Vagina (tissue), 2 donors: Measurements from ENCODE around the gene HEXB.

Experiments used
- POLR2A ChIP-seq, 2 donors: fragments of 450-650 bp; IDR thresholded peaks; one replicate each; pipeline ENCODE4 v1.6.1; 2017; ENCODE audit warnings: antibody characterized with exemption in 2 of 2, mild to moderate bottlenecking in 2 of 2, moderate library complexity in 2 of 2
- TF ChIP-seq, protein P1 (sequence below), 3 experiments: fragments of 450-650 bp in 2 of 3; fragments of 200-600 bp in 1 of 3; sonication (generic) in 1 of 3; IDR thresholded peaks; one replicate each; pipeline ENCODE4 v1.5.1; 2017 to 2019; ENCODE audit warnings: antibody characterized with exemption in 3 of 3, mild to moderate bottlenecking in 2 of 3, moderate library complexity in 2 of 3

DNA sequence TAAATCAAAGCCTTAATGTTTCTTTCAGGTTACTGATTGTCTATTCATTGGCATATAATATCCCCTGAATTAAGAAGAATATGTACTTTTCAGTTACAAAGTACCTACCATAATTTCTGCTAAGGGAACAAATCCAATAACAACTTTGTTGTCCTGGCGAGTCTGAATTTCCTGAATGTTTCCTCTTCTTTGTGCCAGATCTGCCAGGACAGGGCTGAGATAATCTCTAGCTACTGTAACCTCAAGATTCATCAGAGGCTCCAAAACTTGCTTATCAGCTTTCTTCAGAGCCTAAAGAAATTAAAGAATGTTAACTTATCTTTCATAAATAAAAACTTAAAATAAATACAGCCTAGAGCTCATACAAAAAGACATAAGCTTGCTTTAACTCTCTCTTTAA lies 37.2 kb downstream of the HEXB start:
- TF ChIP-seq POLR2A (IDR thresholded peaks at IDR 0.05), result no peak
- TF ChIP-seq, protein P1, sequence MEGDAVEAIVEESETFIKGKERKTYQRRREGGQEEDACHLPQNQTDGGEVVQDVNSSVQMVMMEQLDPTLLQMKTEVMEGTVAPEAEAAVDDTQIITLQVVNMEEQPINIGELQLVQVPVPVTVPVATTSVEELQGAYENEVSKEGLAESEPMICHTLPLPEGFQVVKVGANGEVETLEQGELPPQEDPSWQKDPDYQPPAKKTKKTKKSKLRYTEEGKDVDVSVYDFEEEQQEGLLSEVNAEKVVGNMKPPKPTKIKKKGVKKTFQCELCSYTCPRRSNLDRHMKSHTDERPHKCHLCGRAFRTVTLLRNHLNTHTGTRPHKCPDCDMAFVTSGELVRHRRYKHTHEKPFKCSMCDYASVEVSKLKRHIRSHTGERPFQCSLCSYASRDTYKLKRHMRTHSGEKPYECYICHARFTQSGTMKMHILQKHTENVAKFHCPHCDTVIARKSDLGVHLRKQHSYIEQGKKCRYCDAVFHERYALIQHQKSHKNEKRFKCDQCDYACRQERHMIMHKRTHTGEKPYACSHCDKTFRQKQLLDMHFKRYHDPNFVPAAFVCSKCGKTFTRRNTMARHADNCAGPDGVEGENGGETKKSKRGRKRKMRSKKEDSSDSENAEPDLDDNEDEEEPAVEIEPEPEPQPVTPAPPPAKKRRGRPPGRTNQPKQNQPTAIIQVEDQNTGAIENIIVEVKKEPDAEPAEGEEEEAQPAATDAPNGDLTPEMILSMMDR (IDR thresholded peaks at IDR 0.05), result no peak
